IPS DF 19.7 (cell line): ENCODE measurements around the gene TPRN.

Experiments used
- DNase-seq: peaks from one replicate; pipeline ENCODE4 v3.0.0-alpha.2; 2013; ENCODE audit warnings: low read depth, low spot score

The TPRN gene

GRCh38 chr9:137189297-137190295, 10.9 kb downstream of the TPRN start:
- no peak for DNase-seq

GRCh38 chr9:137188490-137189296, 11.8 kb downstream of the TPRN start, which contains the start of the genes ANAPC2 and SSNA1:
TSS of gene ANAPC2 (minus strand) at chr9:137188560. CDS start at chr9:137188532, 28 bp downstream.
TSS of gene SSNA1 (plus strand) at chr9:137188676. CDS start at chr9:137188727, 51 bp downstream.
- peak; percentile 67 for DNase-seq

- no peak for DNase-seq
Measured at GRCh38 chr9:137188086-137188489, 12.5 kb downstream of the TPRN start.

- DNase-seq: no peak
Measured at GRCh38 chr9:137187386-137187785, 13.2 kb downstream of the TPRN start.

GRCh38 chr9:137186385-137186784, 14.2 kb downstream of the TPRN start:
- no peak for DNase-seq

GRCh38 chr9:137185921-137186320, 14.6 kb downstream of the TPRN start:
- no peak for DNase-seq

- no peak for DNase-seq
Measured at GRCh38 chr9:137184881-137185660, 15.5 kb downstream of the TPRN start.

- no peak for DNase-seq
Measured at GRCh38 chr9:137183980-137184595, 16.5 kb downstream of the TPRN start.

- no peak for DNase-seq
Measured at GRCh38 chr9:137182836-137183235, 17.7 kb downstream of the TPRN start.

- DNase-seq: no peak
Measured at GRCh38 chr9:137181680-137182079, 18.9 kb downstream of the TPRN start.

GRCh38 chr9:137180491-137180890, 20.1 kb downstream of the TPRN start:
- no peak for DNase-seq

- no peak for DNase-seq
Measured at GRCh38 chr9:137179761-137180160, 20.8 kb downstream of the TPRN start.

GRCh38 chr9:137178939-137179630, 21.5 kb downstream of the TPRN start:
- DNase-seq: no peak

GRCh38 chr9:137178201-137178938, 22.2 kb downstream of the TPRN start:
- DNase-seq: no peak

- DNase-seq: no peak
Measured at GRCh38 chr9:137176302-137177182, 24.0 kb downstream of the TPRN start.

- no peak for DNase-seq
Measured at GRCh38 chr9:137175345-137175961, 25.1 kb downstream of the TPRN start.

- DNase-seq: no peak
Measured at GRCh38 chr9:137174722-137175293, 25.7 kb downstream of the TPRN start.
